GM20000 (cell line): ENCODE data around the gene INCA1.

Source experiments
- DNase-seq: peaks from one replicate; pipeline ENCODE4 v3.0.0; 2012; ENCODE audit warnings: low spot score
- TF ChIP-seq, protein P1 (sequence below): IDR thresholded peaks from 2 replicates; pipeline ENCODE4 v1.5.1; 2012; ENCODE audit warnings: mild to moderate bottlenecking, control low read depth; ENCODE audit errors: extremely low read depth, missing control alignments

Gene INCA1

DNA sequence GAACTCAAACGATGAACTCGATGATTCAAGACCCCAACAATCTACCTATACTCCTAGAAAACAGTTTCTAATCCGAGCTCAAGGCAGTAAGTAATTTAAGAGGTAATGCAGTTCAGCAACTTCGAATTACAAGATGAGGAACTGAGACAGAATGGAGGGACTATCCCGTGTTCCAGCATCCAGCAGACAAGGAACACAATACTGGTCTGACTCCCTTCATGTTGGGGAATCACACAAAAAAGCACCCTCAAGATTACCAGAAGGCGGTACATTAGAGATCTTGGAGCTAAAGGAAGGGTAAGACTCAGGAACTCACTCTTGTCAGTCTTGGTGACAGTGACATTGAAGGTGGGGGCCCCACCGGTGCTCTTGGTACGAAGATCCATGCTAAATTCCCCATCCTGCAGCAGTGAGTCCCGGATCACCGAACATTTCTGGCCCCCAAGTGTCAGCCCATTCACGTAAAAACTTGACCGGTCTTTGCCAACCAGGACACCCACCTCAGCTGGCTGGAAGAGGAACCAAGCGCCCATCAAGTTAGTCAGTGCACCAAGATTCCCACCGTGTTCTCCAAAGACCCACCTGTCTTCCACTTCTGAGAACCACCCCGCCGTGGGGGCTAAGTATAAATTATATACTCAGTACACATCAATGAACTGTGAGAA is 50.9 kb downstream of the INCA1 start:
- TF ChIP-seq, protein P1, sequence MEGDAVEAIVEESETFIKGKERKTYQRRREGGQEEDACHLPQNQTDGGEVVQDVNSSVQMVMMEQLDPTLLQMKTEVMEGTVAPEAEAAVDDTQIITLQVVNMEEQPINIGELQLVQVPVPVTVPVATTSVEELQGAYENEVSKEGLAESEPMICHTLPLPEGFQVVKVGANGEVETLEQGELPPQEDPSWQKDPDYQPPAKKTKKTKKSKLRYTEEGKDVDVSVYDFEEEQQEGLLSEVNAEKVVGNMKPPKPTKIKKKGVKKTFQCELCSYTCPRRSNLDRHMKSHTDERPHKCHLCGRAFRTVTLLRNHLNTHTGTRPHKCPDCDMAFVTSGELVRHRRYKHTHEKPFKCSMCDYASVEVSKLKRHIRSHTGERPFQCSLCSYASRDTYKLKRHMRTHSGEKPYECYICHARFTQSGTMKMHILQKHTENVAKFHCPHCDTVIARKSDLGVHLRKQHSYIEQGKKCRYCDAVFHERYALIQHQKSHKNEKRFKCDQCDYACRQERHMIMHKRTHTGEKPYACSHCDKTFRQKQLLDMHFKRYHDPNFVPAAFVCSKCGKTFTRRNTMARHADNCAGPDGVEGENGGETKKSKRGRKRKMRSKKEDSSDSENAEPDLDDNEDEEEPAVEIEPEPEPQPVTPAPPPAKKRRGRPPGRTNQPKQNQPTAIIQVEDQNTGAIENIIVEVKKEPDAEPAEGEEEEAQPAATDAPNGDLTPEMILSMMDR: no peak
- DNase-seq: no peak

- TF ChIP-seq, protein P1: no peak
- DNase-seq: no peak
These were observed 51.4 kb downstream of the INCA1 start for GRCh38 chr17:4945944-4946280.

GRCh38 chr17:4945176-4945943 is 52.0 kb downstream of the INCA1 start:
- DNase-seq: peak; percentile 78
- TF ChIP-seq, protein P1: no peak

GRCh38 chr17:4944554-4945175 is 52.7 kb downstream of the INCA1 start:
- DNase-seq: no peak
- TF ChIP-seq, protein P1: no peak

GRCh38 chr17:4944163-4944553 is 53.2 kb downstream of the INCA1 start:
- peak; percentile 47 for DNase-seq
- TF ChIP-seq, protein P1: no peak

GRCh38 chr17:4942760-4943508 is 54.4 kb downstream of the INCA1 start:
- no peak for DNase-seq
- TF ChIP-seq, protein P1: no peak

GRCh38 chr17:4941319-4941610 is 56.1 kb downstream of the INCA1 start:
- TF ChIP-seq, protein P1: no peak

More at GRCh38 chr17:4941319-4941610, 56.1 kb downstream of the INCA1 start:
- no peak for DNase-seq
